ENCODE results near the gene IGFBP1. TPM values are rescaled to one million over a fixed set of nuclear protein-coding genes. Genes with fewer than 3 reads are reported as not detected.

IGFBP1 gene
- total and polyA plus RNA-seq, 2 of the 13 experiments (the other 11 are each of a cell fraction or from before 2014, with no cell fraction given) = 5.4 to 885 TPM

GRCh38 chr7:45865594-45866410 is 22.5 kb upstream of the IGFBP1 start (continued):
- TF ChIP-seq PHF21A (CRISPR knock-in tag; IDR thresholded peaks at IDR 0.05) (peak; percentile 26; the same call in 1 of the 2 replicates), ZNF296 (CRISPR knock-in tag; conservative IDR thresholded peaks at IDR 0.05) (no peak)

- no peak overlapping the region for H2AFZ ChIP-seq (ENCODE audit: low read length)
- ChIA-PET POLR2A (interaction anchor here (2.4 to 8.5 kb wide), 2 partner anchors 18 to 21 kb away, joined by 7 to 117 read pairs; partner anchors contain the start of gene IGFBP1), CTCF (ENCODE audit: low intra/inter-chr PET ratio, low total read pairs) (no interaction called here)
- TF ChIP-seq ZNF598 (CRISPR knock-in tag; IDR thresholded peaks at IDR 0.05; ENCODE audit: borderline replicate concordance) = no peak
- TF ChIP-seq RARA (CRISPR knock-in tag; IDR thresholded peaks at IDR 0.05) = peak; percentile 41; the same call in 1 of the 2 replicates
- no peak overlapping the region for H3K27ac ChIP-seq (ENCODE audit: extremely low read length, insufficient read depth, low read length)
- FAIRE-seq (no peak), ATAC-seq (no peak), DNase-seq (ENCODE audit: low spot score) (no peak)
- peaks cover 1 to 23% of the 10 kb centered on the region in 2 experiments; a peak in 3 of 5 replicates for H3K27me3 ChIP-seq (ENCODE audit: control insufficient read depth in 1 of 2, insufficient read depth in 2 of 2, low read length in 2 of 2)
- no peaks in the 10 kb centered on the region; the same call in 1 of the 2 replicates for H3K9me3 ChIP-seq (ENCODE audit: low read length)
- in situ Hi-C loops (cut with HindIII; ENCODE audit: extremely low pct_ligation_motif_present, low pct_unique_long_range_greater_than_20kb) (no loop called here), intact Hi-C loops (cut with micrococcal nuclease; ENCODE audit: unreplicated experiment) (no loop called here)
- no peak overlapping the region for H3K4me3 ChIP-seq (replicated peaks in 1 of 3; ENCODE audit: insufficient read depth in 1 of 3, low read depth in 2 of 3, low read length in 3 of 3)
- H4K20me1 ChIP-seq (ENCODE audit: insufficient read depth, low read length) = no peaks in the 10 kb centered on the region
- no peaks in the 10 kb centered on the region for H3K36me3 ChIP-seq (replicated peaks in 1 of 2; ENCODE audit: control insufficient read depth in 1 of 2, insufficient read depth in 2 of 2, low read length in 2 of 2)
- no peaks in the 10 kb centered on the region for H3K79me2 ChIP-seq (ENCODE audit: insufficient read depth, low read length)
- H3K9ac ChIP-seq (ENCODE audit: insufficient read depth, low read depth, low read length) = no peak overlapping the region
- H3K4me1 ChIP-seq (ENCODE audit: insufficient read depth, low read length) = peaks cover 81% of the 10 kb centered on the region
- BruUV-seq (replicated peaks) = no TSS peak
- WGBS (ENCODE audit: low lambda C conversion rate) = 65% methylated on average over 2 of the region's 2 CpGs
- H3K4me2 ChIP-seq (ENCODE audit: low read depth, low read length) = no peak overlapping the region
Measured at GRCh38 chr7:45867471-45867870, 20.8 kb upstream of the IGFBP1 start.

- Histone ChIP-seq H2AFZ (ENCODE audit: low read length) (no peak overlapping the region), H3K4me1 (ENCODE audit: insufficient read depth, low read length) (peaks cover 81% of the 10 kb centered on the region), H3K27me3 (ENCODE audit: control insufficient read depth in 1 of 2, insufficient read depth in 2 of 2, low read length in 2 of 2) (peaks cover 1 to 15% of the 10 kb centered on the region in 2 experiments; a peak in 2 of 5 replicates), H3K36me3 (replicated peaks in 1 of 2; ENCODE audit: control insufficient read depth in 1 of 2, insufficient read depth in 2 of 2, low read length in 2 of 2) (no peaks in the 10 kb centered on the region), H4K20me1 (ENCODE audit: insufficient read depth, low read length) (no peaks in the 10 kb centered on the region), H3K9me3 (ENCODE audit: low read length) (no peaks in the 10 kb centered on the region; the same call in 1 of the 2 replicates), H3K4me2 (ENCODE audit: low read depth, low read length) (no peak overlapping the region), H3K4me3 (replicated peaks in 1 of 3; ENCODE audit: insufficient read depth in 1 of 3, low read depth in 2 of 3, low read length in 3 of 3) (no peak overlapping the region), H3K79me2 (ENCODE audit: insufficient read depth, low read length) (no peaks in the 10 kb centered on the region), H3K9ac (ENCODE audit: insufficient read depth, low read depth, low read length) (no peak overlapping the region), H3K27ac (ENCODE audit: extremely low read length, insufficient read depth, low read length) (no peak overlapping the region)
- FAIRE-seq (no peak), ATAC-seq (no peak), DNase-seq (ENCODE audit: low spot score) (no peak)
- BruUV-seq (replicated peaks) = no TSS peak
- ChIA-PET CTCF (ENCODE audit: low intra/inter-chr PET ratio, low total read pairs) (no interaction called here), POLR2A (interaction anchor here (1.6 to 8.5 kb wide), 3 partner anchors 13 to 19 kb away, joined by 5 to 117 read pairs (median 7); partner anchors contain the start of gene IGFBP1)
- in situ Hi-C loops (cut with HindIII; ENCODE audit: extremely low pct_ligation_motif_present, low pct_unique_long_range_greater_than_20kb) = no loop called here
- intact Hi-C loops (cut with micrococcal nuclease; ENCODE audit: unreplicated experiment) = no loop called here
- WGBS (ENCODE audit: low lambda C conversion rate) = 69% methylated on average over 4 of the region's 4 CpGs
- TF ChIP-seq ZNF850 (CRISPR knock-in tag; conservative IDR thresholded peaks at IDR 0.05) = no peak
- TF ChIP-seq MEF2D (CRISPR knock-in tag; IDR thresholded peaks at IDR 0.05) = no peak
- TF ChIP-seq ZNF280B (CRISPR knock-in tag; IDR thresholded peaks at IDR 0.05; ENCODE audit: borderline replicate concordance) = no peak
- no peak for TF ChIP-seq ZNF256 (CRISPR knock-in tag; conservative IDR thresholded peaks at IDR 0.05)
- TF ChIP-seq MIXL1 (CRISPR knock-in tag; IDR thresholded peaks at IDR 0.05) = no peak
Measured at GRCh38 chr7:45869426-45869825, 18.9 kb upstream of the IGFBP1 start.

Measured in HepG2 (cell line).